Renal cortex interstitium (tissue), 11 donors: ENCODE measurements around the gene SCAMP1. TPM values are rescaled to one million over a fixed set of nuclear protein-coding genes. Genes with fewer than 3 reads are reported as not detected.
"Not testable (repeated sequence)": the region's sequence is repeated elsewhere in the genome, so short reads cannot be mapped to it uniquely, and the experiment has no call there.

Experiments used
- DNase-seq, 11 donors: peaks; one replicate each; pipeline ENCODE4 v3.0.0-alpha.2; 2013; ENCODE audit warnings: low read depth in 9 of 11, low spot score in 4 of 11; ENCODE audit errors: extremely low read depth in 1 of 11
- polyA plus RNA-seq, 3 donors: library from polyadenylated mRNA; unstranded; fragments of 120-200 nt; gene quantifications; one replicate each; pipeline ENCODE4 v1.2.1, GENCODE V29; 2013; ENCODE audit not compliant: insufficient read length in 3 of 3

The SCAMP1 gene
- polyA plus RNA-seq, 3 donors, result 46.5 to 60.8 (median 51.4) TPM

DNA sequence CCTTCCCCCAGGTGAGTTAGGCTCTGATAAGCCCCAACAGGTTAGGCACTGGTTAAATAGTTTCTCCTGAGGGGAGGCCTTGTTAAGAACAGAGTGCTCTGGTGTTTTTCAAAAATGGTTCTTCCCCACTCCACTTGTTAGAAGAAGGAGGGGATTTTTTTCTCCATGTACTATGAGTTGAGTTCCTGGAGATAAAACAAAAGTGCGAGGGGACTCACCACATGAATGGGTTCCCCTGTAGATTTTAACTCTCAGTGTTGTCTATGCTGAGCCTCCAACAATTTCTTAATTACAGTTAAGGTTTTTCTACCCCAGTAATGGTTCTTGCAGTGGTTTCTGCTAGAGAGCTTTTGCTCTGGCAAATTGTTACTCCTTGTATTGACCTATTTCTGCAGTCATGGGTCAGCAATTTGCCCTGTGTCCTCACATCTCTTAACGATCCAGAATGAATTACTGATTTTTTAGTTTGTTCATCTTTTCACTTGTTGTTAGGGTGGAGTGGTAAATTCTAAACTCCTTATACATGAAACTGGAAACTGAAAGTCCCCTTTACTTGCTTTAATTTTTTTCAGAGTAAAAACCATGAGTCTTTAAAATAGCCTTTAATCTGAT lies 44.4 kb downstream of the SCAMP1 start:
- no peak for DNase-seq

DNA sequence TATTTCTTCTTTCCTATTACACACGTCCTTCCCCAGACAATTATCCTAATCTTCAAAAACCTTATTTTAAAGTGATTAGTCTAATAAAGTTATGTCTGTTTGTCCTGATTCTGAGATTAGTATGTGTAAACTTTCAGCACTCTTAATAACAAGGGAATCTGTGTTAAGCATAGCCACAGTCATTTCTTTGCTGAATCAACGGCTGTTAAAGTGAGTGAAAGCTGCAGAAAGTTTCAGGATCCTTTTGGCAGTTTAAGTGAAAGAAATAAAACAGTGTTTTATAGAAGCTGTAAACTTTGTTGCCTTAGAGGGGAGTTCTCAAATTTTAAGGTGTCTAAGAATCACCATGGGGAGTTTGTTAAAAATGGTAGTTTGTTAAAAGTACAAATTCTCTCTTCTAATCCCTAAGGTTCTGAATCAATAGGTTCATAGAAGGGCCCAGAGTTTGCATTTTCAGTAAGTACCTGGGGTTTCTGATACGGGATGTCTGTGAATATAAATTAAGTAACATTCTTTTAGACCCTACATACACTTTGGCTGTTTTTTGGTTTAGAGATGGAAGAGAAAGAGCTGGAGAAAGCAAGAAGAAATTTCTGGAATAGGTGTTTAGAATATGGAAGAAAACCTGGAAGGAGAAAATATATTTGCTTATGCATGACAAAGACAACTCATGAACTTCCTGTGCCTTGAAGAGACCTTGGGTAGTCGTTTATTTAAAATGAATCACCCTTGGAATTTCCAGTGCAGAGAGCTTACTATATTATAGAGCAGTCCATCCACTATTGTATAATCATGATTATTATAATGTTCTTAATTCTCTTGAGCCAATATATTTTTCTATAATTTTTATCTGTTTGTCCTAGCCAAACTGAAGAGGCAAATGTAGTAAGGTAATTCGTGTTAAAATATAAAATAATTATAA lies 45.7 kb downstream of the SCAMP1 start:
- peak in 4 of 11 donors; percentile 8 to 27 (median 14) for DNase-seq

DNA sequence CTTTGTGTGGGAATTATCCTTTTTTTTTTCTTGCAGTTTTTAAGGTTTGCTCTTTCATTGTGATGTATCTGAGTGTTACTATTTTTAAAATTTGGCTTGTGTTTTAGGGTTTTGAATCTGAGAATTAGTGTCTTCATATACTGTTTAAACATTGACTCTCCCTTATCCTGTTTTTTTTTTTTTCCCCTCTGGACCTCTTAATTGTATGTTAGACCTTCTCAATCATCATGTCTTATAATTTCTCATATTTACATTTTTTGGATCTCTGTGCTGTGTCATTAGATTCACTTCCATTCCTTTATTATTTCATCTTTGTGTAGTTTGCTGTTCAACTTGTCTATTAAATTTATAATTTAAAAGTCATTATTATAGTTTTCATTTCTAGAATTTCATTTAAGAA lies 47.0 kb downstream of the SCAMP1 start:
- no peak for DNase-seq

DNA sequence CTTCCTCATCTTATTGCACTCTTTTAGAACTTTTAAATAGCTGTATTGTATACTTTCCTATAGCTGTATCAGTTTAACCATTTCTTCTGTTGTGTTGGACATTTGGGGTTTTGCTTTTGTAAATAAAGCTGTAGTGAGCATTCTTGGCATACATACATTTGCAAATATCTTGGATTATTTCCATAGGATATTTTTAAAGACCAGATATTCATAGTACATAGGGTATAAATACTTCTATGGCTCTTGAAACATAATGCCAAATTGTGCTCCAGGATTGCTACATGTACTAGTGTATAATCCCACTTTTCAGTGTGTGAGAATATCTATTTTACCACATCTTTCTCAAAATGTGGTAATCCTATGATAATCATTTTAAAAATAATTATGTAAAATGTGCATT lies 51.2 kb downstream of the SCAMP1 start:
- no peak for DNase-seq

DNA sequence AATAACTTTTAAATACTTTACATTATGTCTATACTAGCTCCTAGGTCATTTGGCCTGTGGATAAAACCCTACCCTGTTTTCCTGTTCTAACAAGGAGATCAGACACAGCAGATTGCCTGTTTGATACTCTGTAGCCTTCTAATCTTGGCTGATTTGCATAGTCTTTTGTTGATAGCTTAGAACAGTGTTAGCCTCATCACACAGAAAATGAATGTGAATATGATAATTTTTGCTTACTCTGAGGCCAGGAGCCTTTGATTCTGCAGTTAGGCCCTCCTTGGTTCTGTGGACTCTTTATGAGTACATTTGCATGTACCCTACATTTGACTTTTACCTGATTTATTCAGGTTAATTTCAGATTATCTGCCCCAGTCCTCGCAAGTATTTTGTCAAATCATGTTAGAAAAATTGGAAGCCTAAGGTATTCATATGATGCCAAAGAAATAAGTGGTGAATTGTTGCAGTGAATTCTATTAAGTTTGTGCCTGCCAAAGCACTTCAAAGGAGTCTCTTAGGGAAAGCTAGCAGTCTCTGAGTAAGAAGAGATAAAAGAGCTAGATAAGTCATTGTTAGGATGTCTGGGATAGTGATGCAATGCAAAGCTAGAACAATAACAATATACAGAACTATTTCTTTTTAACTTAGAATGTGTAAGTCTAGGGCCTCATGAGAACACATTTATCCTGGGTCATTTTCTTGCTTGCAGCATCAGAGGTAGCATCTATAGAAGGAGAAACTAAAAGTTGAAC lies 56.4 kb downstream of the SCAMP1 start:
- DNase-seq, result no peak

DNA sequence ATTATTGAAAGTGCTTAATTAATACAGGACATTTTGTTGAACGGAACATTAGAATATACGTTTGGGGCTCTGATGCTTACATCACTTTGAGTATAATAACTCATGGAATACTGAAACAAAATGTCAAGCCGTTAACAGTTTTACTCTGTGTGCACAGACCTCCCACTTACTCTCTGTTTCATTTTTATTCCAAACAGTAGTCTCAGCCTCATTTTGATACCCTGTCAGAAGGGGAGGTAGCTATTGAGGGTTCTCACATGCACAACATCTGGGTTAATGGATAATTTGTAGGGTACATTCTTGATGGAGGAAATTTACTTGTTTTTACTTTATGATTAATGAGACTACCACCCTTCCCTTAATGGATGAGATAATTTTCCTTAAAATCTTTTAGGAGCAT lies 59.0 kb downstream of the SCAMP1 start:
- no peak for DNase-seq

DNA sequence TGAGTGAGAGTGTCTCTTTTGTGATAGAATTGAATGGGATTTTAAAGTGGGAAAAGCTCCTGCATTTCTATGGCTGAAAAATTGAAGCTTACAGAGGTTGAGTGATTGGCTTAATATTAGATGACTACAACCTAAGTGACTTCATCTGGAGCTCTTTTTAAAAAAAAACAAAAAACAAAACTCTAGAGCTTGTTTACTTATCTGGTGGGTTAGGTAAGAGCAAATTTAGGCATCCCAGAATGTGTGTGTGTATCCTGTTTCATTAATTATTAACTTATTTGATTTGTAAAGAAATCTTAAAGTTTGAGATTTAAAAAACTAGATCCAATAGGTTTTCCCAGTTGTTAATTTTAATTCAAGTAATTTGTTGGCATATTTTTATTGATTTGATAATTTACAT lies 60.1 kb downstream of the SCAMP1 start:
- no peak for DNase-seq

DNA sequence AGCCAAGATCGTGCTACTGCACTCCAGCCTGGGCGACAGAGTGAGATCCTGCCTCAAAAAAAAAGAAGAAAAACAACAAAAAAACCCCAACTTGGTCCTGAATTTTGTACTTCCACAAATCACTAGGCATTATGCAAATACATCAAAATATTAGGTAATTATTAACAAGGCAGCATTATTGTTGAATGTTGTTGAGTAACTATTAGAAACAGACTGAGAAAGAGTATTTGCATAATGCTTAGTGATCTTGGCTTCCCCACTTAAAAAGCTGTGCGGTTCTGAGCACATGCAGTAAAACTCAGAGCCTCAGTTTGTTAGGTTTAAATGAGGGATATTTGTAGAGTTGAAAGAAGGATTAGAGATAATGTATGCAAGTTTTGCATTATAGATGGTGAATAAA lies 64.2 kb downstream of the SCAMP1 start:
- no peak for DNase-seq

DNA sequence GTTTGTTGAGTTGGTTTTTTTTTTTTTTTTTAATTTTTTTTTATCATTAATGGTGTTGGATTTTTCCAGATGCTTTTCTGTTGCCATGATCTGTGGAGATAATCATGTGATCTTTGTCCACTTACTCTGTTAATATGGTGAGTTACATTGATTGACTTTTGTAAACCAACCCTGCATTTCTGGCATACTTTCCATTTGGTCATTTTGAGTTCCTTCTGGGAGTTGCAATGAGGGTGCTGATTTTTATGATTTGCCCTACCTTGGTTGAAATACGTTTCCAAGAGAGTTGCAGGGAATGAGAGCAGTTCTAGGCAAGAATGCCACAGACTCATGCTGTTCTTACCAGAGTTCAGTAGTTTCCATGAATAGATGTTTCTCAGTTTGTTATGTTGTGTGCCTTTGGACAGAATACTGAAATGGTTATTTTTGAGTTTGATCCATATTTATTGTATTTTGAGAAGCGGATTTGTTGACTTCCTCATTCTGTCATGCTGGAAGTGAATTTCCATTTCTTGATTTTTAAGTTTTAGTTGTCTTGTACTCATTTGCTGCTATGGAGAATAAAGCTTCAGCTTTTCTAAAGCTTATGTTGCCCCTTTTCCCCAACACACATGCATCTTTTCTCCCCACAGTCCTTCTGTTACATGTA lies 69.0 kb downstream of the SCAMP1 start:
- no peak for DNase-seq

DNA sequence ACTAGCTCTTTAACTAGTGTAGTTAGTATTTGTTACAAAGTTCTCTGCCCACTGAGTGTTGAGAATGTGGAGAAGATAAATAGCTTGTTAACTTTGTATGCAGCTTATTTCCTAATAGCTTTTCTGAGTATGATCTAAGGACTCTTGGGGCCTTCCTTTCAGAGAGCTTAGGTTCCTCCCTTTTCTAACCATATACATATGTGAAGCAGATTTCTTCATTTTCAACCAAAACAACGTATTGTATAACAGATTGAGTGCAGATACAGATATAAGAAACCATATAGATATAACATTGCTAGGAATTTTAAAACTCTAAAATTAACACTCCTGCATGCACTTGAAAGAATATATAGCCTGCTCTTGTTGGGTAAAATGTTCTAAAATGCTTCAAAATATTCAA lies 70.4 kb downstream of the SCAMP1 start:
- DNase-seq, result no peak

DNA sequence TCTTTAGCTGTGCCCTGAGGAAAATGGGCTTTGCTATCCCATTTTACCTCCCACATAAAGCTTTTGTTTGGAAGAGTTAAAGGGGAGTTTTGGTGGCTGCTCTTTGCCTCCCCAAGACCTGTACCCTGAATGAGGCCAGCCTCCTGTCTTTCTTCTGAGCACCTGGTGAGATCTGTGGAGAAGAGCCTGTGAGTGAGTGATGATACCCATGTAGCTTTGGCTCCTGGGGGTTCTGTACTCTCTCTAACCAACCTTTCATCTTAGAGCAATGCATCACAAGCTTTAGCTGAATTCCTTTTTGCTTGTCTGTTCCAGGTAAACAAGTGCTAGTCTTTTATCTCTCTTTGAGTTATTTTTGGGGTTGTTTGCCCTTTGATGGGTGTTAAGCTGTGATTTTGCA lies 73.6 kb downstream of the SCAMP1 start:
- DNase-seq, result no peak

DNA sequence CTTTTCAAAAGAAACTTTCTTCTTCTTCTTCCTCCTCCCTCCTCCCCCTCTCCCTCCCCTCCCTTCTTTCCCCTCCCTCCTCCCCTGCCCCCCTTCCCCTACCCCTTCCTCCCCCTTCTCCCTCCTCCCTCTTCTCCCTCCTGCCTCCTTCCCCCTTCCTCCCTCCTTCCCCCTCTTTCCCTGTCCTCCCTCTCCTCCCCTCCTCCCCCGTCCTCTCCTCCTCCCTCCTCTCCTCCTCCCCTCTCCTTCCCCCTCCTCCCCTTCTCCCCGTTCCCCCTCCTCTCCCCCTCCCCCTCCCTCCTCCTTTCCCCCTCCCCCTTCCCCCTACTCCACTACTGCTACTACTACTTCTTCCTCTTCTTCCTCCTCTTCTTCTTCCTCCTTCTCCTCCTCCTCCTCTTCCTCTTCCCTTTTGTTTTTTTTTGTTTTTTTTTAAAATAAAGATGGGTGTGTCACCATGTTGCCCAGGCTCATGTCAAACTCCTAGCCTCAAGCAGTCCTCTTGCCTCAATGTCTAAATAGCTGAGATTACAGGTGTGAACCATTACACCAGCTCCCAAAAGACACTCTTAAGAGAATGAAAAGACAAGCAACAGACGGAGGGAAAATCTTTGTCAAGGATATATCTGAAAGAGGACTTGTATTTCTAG lies 87.5 kb downstream of the SCAMP1 start:
- DNase-seq, result no peak

DNA sequence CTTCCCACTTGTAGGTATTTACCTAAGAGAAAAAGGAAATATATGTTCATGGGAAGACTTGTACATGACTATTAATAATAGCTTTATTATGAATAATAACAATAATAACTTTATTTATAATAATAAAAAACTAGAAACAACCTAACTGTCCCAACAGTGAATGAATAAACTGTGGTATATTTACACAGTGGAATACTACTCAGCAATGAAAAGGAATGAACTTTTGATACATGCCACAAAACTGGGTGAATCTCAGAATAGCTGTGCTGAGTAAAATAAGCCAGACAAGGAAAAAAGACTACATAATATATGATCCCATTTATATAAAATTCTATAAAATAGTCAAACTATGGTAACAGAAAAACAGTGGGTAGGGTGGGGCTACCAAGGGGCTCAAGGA lies 88.7 kb downstream of the SCAMP1 start:
- DNase-seq, result no peak

DNA sequence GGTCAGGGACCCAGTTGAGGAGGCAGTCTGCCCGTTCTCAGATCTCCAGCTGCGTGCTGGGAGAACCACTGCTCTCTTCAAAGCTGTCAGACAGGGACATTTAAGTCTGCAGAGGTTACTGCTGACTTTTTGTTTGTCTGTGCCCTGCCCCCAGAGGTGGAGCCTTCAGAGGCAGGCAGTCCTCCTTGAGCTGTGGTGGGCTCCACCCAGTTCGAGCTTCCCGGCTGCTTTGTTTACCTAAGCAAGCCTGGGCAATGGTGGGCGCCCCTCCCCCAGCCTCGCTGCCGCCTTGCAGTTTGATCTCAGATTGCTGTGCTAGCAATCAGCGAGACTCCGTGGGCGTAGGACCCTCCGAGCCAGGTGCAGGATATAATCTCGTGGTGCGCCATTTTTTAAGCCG lies 97.1 kb downstream of the SCAMP1 start:
- not testable (repeated sequence) for DNase-seq

DNA sequence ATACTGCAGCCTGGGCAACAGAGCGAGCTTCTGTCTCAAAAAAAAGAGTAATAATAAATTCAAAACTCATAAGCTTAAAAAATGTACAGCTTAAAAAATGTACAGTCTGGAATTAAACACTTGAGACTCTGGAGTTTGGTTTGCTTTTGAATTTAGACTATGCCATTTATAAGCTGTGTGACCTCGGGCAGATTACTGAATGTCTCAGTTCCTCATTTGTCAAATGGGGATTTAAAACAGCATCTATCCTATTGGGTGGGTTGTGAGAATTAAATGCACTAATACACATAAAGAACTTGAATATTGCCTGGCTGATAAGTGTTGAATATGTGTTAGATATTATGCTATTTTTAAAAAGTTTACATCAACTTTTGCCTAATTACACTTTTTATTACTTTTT lies 98.4 kb downstream of the SCAMP1 start:
- DNase-seq, result no peak

DNA sequence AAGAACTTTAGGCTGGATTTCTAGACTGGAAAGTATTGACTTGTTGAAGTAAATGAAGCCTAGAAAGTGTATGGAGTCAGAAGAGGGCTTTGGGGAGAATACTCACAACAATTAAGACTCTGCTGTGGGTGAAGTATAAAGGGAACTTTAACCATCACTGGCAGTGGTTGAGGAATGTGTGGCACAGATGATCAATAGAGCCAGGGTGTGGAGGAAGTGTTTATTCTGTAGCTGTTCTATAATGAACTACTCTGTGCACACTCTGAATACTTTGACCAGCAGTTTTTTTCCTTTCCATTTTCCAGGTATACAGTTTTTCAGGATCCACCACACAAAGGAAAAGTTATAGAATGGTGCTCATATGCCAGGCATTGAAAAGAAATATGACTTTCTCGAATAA lies 106.7 kb downstream of the SCAMP1 start:
- DNase-seq, result no peak

DNA sequence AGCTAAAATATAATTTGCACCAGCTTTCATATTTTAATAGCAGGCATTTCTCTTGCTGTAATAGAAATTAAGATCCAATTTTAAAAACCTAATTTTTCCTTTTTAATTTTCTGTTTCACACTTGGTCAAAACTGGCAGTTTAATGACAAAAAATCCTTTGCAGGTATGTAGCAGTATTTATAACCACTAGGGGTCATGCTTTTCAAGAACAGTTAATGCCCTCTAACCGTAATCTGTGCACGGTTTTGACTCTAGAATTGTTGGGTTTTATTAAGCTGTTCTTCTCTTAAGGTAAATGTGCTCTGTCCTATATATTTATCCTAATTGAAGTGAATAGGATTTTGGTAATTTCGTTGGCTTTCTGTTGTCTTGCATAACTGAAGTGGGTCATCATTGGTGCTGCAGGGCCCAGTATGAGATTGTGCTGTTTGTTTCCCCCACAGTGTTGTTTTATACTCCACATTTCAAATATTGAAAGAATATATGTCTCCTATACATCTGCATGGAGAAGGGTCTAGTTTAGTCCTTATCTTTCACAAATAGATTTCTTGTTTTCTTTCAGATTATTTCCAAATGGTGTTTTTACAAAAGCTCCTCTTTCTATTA lies 107.4 kb downstream of the SCAMP1 start:
- peak in 7 of 11 donors; percentile 10 to 34 (median 20) for DNase-seq

DNA sequence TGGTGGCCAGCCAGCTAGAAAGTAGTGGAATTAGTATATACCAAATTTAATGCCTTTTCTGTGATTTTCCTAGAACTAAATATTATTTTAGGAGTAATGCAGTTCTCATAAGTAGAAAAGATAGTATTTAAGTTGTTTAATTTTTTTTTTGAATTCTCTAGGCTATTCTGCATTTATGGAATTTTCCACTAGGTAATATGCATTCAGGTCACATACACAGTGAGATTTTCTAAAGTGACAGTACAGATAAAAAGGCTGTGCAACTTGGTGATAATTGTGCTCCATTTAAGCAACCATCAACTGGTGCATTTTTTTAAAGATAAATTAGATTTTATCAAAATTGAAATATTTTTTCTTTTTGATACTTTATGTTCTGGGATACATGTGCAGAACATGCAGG lies 111.5 kb downstream of the SCAMP1 start:
- no peak for DNase-seq
